ENCODE results near the gene SPATA3.

The SPATA3 gene

GRCh38 chr2:231043796-231044195 lies 47.9 kb downstream of the SPATA3 start:
- H3K36me3 ChIP-seq = no peaks in the 10 kb centered on the region
- H3K4me1 ChIP-seq (ENCODE audit: control insufficient read depth in 1 of 2, insufficient read depth in 1 of 2, low read depth in 1 of 2, low read length in 1 of 2) = no peaks in the 10 kb centered on the region
- H3K9me3 ChIP-seq = no peaks in the 10 kb centered on the region
- H3K27me3 ChIP-seq = peaks cover 82% of the 10 kb centered on the region
- H3K4me3 ChIP-seq (ENCODE audit: low read depth in 1 of 2, low read length in 1 of 2) = no peak overlapping the region
- no peak overlapping the region for H3K27ac ChIP-seq
- TF ChIP-seq CTCF (IDR thresholded peaks at IDR 0.05) = no peak

GRCh38 chr2:231046916-231047273 lies 51.0 kb downstream of the SPATA3 start:
- H3K9me3 ChIP-seq = no peaks in the 10 kb centered on the region
- H3K27me3 ChIP-seq = peaks cover 82% of the 10 kb centered on the region
- no peaks in the 10 kb centered on the region for H3K4me1 ChIP-seq (ENCODE audit: control insufficient read depth in 1 of 2, insufficient read depth in 1 of 2, low read depth in 1 of 2, low read length in 1 of 2)
- no peak overlapping the region for H3K4me3 ChIP-seq (ENCODE audit: low read depth in 1 of 2, low read length in 1 of 2)
- H3K36me3 ChIP-seq = no peaks in the 10 kb centered on the region
- H3K27ac ChIP-seq = no peak overlapping the region
- no peak for TF ChIP-seq CTCF (IDR thresholded peaks at IDR 0.05)

GRCh38 chr2:231047274-231047922 lies 51.5 kb downstream of the SPATA3 start:
- no peaks in the 10 kb centered on the region for H3K36me3 ChIP-seq
- H3K4me3 ChIP-seq (ENCODE audit: low read depth in 1 of 2, low read length in 1 of 2) = no peak overlapping the region
- peaks cover 82% of the 10 kb centered on the region for H3K27me3 ChIP-seq
- H3K4me1 ChIP-seq (ENCODE audit: control insufficient read depth in 1 of 2, insufficient read depth in 1 of 2, low read depth in 1 of 2, low read length in 1 of 2) = peaks cover 2% of the 10 kb centered on the region in 2 experiments
- H3K9me3 ChIP-seq = no peaks in the 10 kb centered on the region
- H3K27ac ChIP-seq = no peak overlapping the region
- no peak for TF ChIP-seq CTCF (IDR thresholded peaks at IDR 0.05)

- no peak for TF ChIP-seq CTCF (IDR thresholded peaks at IDR 0.05)
- no peak overlapping the region for H3K4me3 ChIP-seq (ENCODE audit: low read depth in 1 of 2, low read length in 1 of 2)
- peaks cover 6 to 10% of the 10 kb centered on the region in 2 experiments for H3K4me1 ChIP-seq (ENCODE audit: control insufficient read depth in 1 of 2, insufficient read depth in 1 of 2, low read depth in 1 of 2, low read length in 1 of 2)
- H3K27ac ChIP-seq = no peak overlapping the region
- H3K27me3 ChIP-seq = peaks cover 82% of the 10 kb centered on the region
- no peaks in the 10 kb centered on the region for H3K36me3 ChIP-seq
- H3K9me3 ChIP-seq = no peaks in the 10 kb centered on the region
These were observed 52.3 kb downstream of the SPATA3 start for GRCh38 chr2:231047923-231048915.

GRCh38 chr2:231049286-231050017 lies 53.5 kb downstream of the SPATA3 start:
- Histone ChIP-seq H3K4me3 (ENCODE audit: low read depth in 1 of 2, low read length in 1 of 2) (no peak overlapping the region), H3K36me3 (no peaks in the 10 kb centered on the region), H3K27ac (no peak overlapping the region), H3K9me3 (no peaks in the 10 kb centered on the region), H3K27me3 (peaks cover 85% of the 10 kb centered on the region), H3K4me1 (ENCODE audit: control insufficient read depth in 1 of 2, insufficient read depth in 1 of 2, low read depth in 1 of 2, low read length in 1 of 2) (peaks cover 6 to 11% of the 10 kb centered on the region in 2 experiments)
- TF ChIP-seq CTCF (IDR thresholded peaks at IDR 0.05) = no peak
